SK-N-SH (cell line): Measurements from ENCODE around the gene NKX1-1. TPM values are rescaled to one million over a fixed set of nuclear protein-coding genes. Genes with fewer than 3 reads are reported as not detected.
A peak's percentile ranks its signal among the peaks of the same experiment; 100 is the strongest.

Source experiments
- CTCF ChIA-PET: fragments of 300-600, 350-600 bp; formaldehyde crosslinking; extraction: SDS; loops from one replicate; lab custom pipeline; 2021; lab: Yijun Ruan, JAX
- POLR2A ChIA-PET: fragments of 350-600 bp; sonication (Branson Sonifier 250); formaldehyde crosslinking; extraction: SDS; loops from one replicate; lab custom pipeline; 2020; ENCODE audit warnings: antibody characterized with exemption, inconsistent platforms; lab: Yijun Ruan, JAX
- DNase-seq: peaks from one replicate; pipeline ENCODE4 v3.0.0; 2012
- H2AFZ ChIP-seq: fragments of 200-600 bp; sonication (generic); 2 replicates; pipeline ENCODE4 v1.8.1; 2016; ENCODE audit warnings: antibody characterized with exemption, mild to moderate bottlenecking, low read depth
- H3F3A ChIP-seq: fragments of 200-600 bp; sonication (generic); replicated peaks from 2 replicates; pipeline ENCODE3; 2016; ENCODE audit warnings: antibody characterized with exemption, mild to moderate bottlenecking; ENCODE audit not compliant: insufficient read depth
- H3K27ac ChIP-seq, 2 experiments: fragments of 200-500 bp in 1 of 2; fragments of 200-600 bp in 1 of 2; sonication (Bioruptor generic) in 1 of 2; sonication (generic), shearing (Covaris generic) in 1 of 2; 2 replicates each; pipeline versions ENCODE4 v1.5.1 to v1.6.1; 2014 to 2016; ENCODE audit warnings: low read depth in 2 of 2, inconsistent platforms in 1 of 2, low read length in 1 of 2, mild to moderate bottlenecking in 1 of 2, mixed read lengths in 1 of 2
- H3K27me3 ChIP-seq: fragments of 200-600 bp; sonication (generic), shearing (Covaris generic); 2 replicates; pipeline ENCODE4 v1.6.1; 2016; ENCODE audit warnings: mixed run types; ENCODE audit not compliant: insufficient read depth
- H3K36me3 ChIP-seq, 2 experiments: fragments of 200-500 bp in 1 of 2; fragments of 200-600 bp in 1 of 2; sonication (Bioruptor generic) in 1 of 2; sonication (generic) in 1 of 2; replicated peaks in 1 of 2; 2 replicates each; pipeline versions ENCODE3 to v1.5.1; 2014 to 2016; ENCODE audit warnings: low read length in 1 of 2, mild to moderate bottlenecking in 1 of 2; ENCODE audit not compliant: insufficient read depth in 2 of 2, control insufficient read depth in 1 of 2
- H3K4me1 ChIP-seq, 2 experiments: fragments of 200-500 bp in 1 of 2; fragments of 200-600 bp in 1 of 2; sonication (Bioruptor generic) in 1 of 2; sonication (generic), shearing (Covaris generic) in 1 of 2; 2 replicates each; pipeline versions ENCODE4 v1.5.1 to v1.6.1; 2014 to 2016; ENCODE audit warnings: low read depth in 1 of 2, low read length in 1 of 2, mixed run types in 1 of 2; ENCODE audit not compliant: insufficient read depth in 2 of 2, control insufficient read depth in 1 of 2
- H3K4me2 ChIP-seq: fragments of 200-600 bp; sonication (generic), shearing (Covaris generic); 2 replicates; pipeline ENCODE4 v1.6.1; 2017; ENCODE audit warnings: mixed run types
- H3K4me3 ChIP-seq, 2 experiments: fragments of 200-500 bp in 1 of 2; fragments of 200-600 bp in 1 of 2; sonication (Bioruptor generic) in 1 of 2; sonication (generic), shearing (Covaris generic) in 1 of 2; 2 replicates each; pipeline versions ENCODE4 v1.5.1 to v1.8.1; 2014 to 2016; ENCODE audit warnings: low read depth in 2 of 2, inconsistent platforms in 1 of 2, low read length in 1 of 2, mild to moderate bottlenecking in 1 of 2, mixed read lengths in 1 of 2, moderate library complexity in 1 of 2
- H3K79me2 ChIP-seq: fragments of 200-600 bp; sonication (generic); 2 replicates; pipeline ENCODE4 v1.8.1; 2017; ENCODE audit warnings: mild to moderate bottlenecking; ENCODE audit not compliant: insufficient read depth
- H3K9ac ChIP-seq: fragments of 200-600 bp; sonication (generic); 2 replicates; pipeline ENCODE4 v1.6.1; 2017; ENCODE audit warnings: mixed run types
- H3K9me2 ChIP-seq: fragments of 200-600 bp; sonication (generic); 2 replicates; pipeline ENCODE4 v1.6.1; 2017; ENCODE audit warnings: mixed run types
- H3K9me3 ChIP-seq: fragments of 200-600 bp; sonication (generic); 2 replicates; pipeline ENCODE4 v1.6.1; 2017; ENCODE audit warnings: mixed run types, mild to moderate bottlenecking, moderate library complexity
- H4K20me1 ChIP-seq: fragments of 200-600 bp; sonication (generic); 2 replicates; pipeline ENCODE4 v1.6.1; 2017; ENCODE audit warnings: mild to moderate bottlenecking, mixed run types; ENCODE audit not compliant: insufficient read depth
- EP300 ChIP-seq, 2 experiments: IDR thresholded peaks; 2 replicates each; pipeline versions ENCODE4 v1.4.0 to v1.6.1; 2012; ENCODE audit warnings: borderline replicate concordance in 1 of 2, low read depth in 1 of 2, low read length in 1 of 2
- EZH2phosphoT487 ChIP-seq: fragments of 200-600 bp; sonication (generic); IDR thresholded peaks from 2 replicates; pipeline ENCODE4 v1.6.1; 2017; ENCODE audit warnings: low read depth, mixed run types, mild to moderate bottlenecking, antibody characterized with exemption, moderate library complexity, borderline replicate concordance
- FOSL2 ChIP-seq: IDR thresholded peaks from 2 replicates; pipeline ENCODE4 v1.4.0; 2012; ENCODE audit warnings: low read depth, mild to moderate bottlenecking, moderate library complexity, borderline replicate concordance
- GATA2 ChIP-seq: sonication (generic); formaldehyde crosslinking; IDR thresholded peaks from 2 replicates; pipeline ENCODE4 v1.5.0; 2020; ENCODE audit warnings: mild to moderate bottlenecking, missing genetic modification reagents
- POLR2AphosphoS5 ChIP-seq: IDR thresholded peaks from 2 replicates; pipeline ENCODE4 v1.6.1; 2012; ENCODE audit warnings: low read depth, low read length
- RAD21 ChIP-seq: IDR thresholded peaks from 2 replicates; pipeline ENCODE4 v1.6.1; 2012; ENCODE audit warnings: mild to moderate bottlenecking, low read length
- RXRA ChIP-seq: IDR thresholded peaks from 2 replicates; pipeline ENCODE4 v1.4.0; 2012; ENCODE audit warnings: low read depth, mild to moderate bottlenecking, borderline replicate concordance
- SMC3 ChIP-seq: IDR thresholded peaks from 2 replicates; pipeline ENCODE4 v1.6.1; 2012; ENCODE audit warnings: low read depth, low read length, improper control_type of control experiment
- TAF1 ChIP-seq: IDR thresholded peaks from 2 replicates; pipeline ENCODE4 v1.6.1; 2012; ENCODE audit warnings: low read depth, mild to moderate bottlenecking, low read length, moderate library complexity, borderline replicate concordance
- TEAD4 ChIP-seq: IDR thresholded peaks from 2 replicates; pipeline ENCODE4 v1.4.0; 2012; ENCODE audit warnings: mild to moderate bottlenecking, borderline replicate concordance; ENCODE audit not compliant: insufficient read depth
- WGBS: methylation state at CpG from one replicate; pipeline ENCODE4 v1.1.6; 2017; ENCODE audit warnings: low lambda C conversion rate; 5-methylcytosine and 5-hydroxymethylcytosine counted together
- polyA plus RNA-seq, 3 experiments: library from polyadenylated mRNA; depleted of rRNA; stranded (reverse); fragments of >200 nt; gene quantifications; 2 replicates each; pipeline ENCODE4 v1.2.3, GENCODE V29; 2012
- TF ChIP-seq, protein P1 (sequence below): IDR thresholded peaks from 2 replicates; pipeline ENCODE4 v1.4.0; 2012; ENCODE audit warnings: low read depth, borderline replicate concordance
- TF ChIP-seq, protein P2 (sequence below): IDR thresholded peaks from 2 replicates; pipeline ENCODE4 v1.6.1; 2012; ENCODE audit warnings: mild to moderate bottlenecking, low read depth, low read length, moderate library complexity
- TF ChIP-seq, protein P3 (sequence below): IDR thresholded peaks from 2 replicates; pipeline ENCODE4 v1.4.0; 2012; ENCODE audit warnings: low read depth, borderline replicate concordance

NKX1-1 gene
- polyA plus RNA-seq, 1 of the 3 experiments (the other 2 are of a cell fraction), result not detected

DNA sequence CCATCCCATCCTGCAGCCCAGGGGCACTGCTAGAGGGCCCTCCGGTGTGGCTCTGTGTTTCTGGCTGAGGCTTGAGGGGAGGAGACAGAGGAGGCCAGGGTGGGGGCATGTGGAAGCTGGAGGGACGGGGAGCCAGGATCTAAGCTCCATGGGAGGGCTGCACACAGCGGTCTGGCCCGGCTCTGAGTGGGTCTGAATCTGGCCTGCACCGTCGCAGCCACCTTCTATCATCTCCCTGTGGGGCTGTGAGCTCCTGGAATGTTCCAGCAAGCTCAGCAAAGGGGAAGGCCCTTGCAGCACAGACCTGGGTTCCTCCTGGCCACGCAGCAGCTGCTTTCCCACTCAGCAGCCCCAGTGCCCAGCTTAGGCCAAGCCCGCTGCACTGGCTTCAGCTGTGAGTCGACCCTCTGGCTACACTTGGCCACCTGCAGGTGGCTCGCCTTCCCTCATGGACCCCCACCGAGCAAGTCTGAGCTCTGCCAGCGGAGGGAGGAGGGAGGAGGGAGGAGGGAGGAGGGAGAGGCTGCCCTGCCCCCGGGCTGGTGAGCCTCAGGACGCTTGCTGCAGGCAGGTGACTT is 5.3 kb downstream of the NKX1-1 start:
- Histone ChIP-seq H3K9ac (no peak overlapping the region), H3K4me3 (no peak overlapping the region), H3K4me1 (no peaks in the 10 kb centered on the region), H2AFZ (no peak overlapping the region), H3K36me3 (no peaks in the 10 kb centered on the region), H3K9me3 (no peaks in the 10 kb centered on the region), H3K27me3 (peaks cover 39% of the 10 kb centered on the region), H3K27ac (no peak overlapping the region), H3F3A (no peaks in the 10 kb centered on the region), H3K9me2 (no peaks in the 10 kb centered on the region), H3K4me2 (no peak overlapping the region), H4K20me1 (no peaks in the 10 kb centered on the region), H3K79me2 (no peaks in the 10 kb centered on the region)
- no peak for TF ChIP-seq EP300 (IDR thresholded peaks at IDR 0.05; ENCODE audit: borderline replicate concordance in 1 of 2, low read depth in 1 of 2, low read length in 1 of 2)
- TF ChIP-seq POLR2AphosphoS5, result no peak
- TF ChIP-seq, protein P1, sequence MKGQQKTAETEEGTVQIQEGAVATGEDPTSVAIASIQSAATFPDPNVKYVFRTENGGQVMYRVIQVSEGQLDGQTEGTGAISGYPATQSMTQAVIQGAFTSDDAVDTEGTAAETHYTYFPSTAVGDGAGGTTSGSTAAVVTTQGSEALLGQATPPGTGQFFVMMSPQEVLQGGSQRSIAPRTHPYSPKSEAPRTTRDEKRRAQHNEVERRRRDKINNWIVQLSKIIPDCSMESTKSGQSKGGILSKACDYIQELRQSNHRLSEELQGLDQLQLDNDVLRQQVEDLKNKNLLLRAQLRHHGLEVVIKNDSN, result no peak
- TF ChIP-seq RXRA, result no peak
- TF ChIP-seq TEAD4, result no peak
- no peak for TF ChIP-seq GATA2 (CRISPR knock-in tag)
- TF ChIP-seq FOSL2, result no peak
- no peak for TF ChIP-seq EZH2phosphoT487
- TF ChIP-seq TAF1, result no peak
- TF ChIP-seq RAD21, result no peak
- TF ChIP-seq SMC3, result no peak
- TF ChIP-seq, protein P2, sequence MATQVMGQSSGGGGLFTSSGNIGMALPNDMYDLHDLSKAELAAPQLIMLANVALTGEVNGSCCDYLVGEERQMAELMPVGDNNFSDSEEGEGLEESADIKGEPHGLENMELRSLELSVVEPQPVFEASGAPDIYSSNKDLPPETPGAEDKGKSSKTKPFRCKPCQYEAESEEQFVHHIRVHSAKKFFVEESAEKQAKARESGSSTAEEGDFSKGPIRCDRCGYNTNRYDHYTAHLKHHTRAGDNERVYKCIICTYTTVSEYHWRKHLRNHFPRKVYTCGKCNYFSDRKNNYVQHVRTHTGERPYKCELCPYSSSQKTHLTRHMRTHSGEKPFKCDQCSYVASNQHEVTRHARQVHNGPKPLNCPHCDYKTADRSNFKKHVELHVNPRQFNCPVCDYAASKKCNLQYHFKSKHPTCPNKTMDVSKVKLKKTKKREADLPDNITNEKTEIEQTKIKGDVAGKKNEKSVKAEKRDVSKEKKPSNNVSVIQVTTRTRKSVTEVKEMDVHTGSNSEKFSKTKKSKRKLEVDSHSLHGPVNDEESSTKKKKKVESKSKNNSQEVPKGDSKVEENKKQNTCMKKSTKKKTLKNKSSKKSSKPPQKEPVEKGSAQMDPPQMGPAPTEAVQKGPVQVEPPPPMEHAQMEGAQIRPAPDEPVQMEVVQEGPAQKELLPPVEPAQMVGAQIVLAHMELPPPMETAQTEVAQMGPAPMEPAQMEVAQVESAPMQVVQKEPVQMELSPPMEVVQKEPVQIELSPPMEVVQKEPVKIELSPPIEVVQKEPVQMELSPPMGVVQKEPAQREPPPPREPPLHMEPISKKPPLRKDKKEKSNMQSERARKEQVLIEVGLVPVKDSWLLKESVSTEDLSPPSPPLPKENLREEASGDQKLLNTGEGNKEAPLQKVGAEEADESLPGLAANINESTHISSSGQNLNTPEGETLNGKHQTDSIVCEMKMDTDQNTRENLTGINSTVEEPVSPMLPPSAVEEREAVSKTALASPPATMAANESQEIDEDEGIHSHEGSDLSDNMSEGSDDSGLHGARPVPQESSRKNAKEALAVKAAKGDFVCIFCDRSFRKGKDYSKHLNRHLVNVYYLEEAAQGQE, result no peak
- TF ChIP-seq, protein P3, sequence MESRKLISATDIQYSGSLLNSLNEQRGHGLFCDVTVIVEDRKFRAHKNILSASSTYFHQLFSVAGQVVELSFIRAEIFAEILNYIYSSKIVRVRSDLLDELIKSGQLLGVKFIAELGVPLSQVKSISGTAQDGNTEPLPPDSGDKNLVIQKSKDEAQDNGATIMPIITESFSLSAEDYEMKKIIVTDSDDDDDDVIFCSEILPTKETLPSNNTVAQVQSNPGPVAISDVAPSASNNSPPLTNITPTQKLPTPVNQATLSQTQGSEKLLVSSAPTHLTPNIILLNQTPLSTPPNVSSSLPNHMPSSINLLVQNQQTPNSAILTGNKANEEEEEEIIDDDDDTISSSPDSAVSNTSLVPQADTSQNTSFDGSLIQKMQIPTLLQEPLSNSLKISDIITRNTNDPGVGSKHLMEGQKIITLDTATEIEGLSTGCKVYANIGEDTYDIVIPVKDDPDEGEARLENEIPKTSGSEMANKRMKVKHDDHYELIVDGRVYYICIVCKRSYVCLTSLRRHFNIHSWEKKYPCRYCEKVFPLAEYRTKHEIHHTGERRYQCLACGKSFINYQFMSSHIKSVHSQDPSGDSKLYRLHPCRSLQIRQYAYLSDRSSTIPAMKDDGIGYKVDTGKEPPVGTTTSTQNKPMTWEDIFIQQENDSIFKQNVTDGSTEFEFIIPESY, result no peak
- POLR2A ChIA-PET, result no interaction called here
- CTCF ChIA-PET, result interaction anchor here (0.8 to 2.4 kb wide), 6 partner anchors 8 to 228 kb away, joined by 3 to 11 read pairs (median 3); no protein-coding TSS in a partner anchor
- WGBS, result 16% methylated on average over 10 of the region's 14 CpGs
- peak; percentile 30 for DNase-seq
